DND-41 (cell line): ENCODE results near the gene DEFB123.

Experiments
- EZH2 ChIP-seq: IDR thresholded peaks from 3 replicates; pipeline ENCODE4 v1.6.1; 2012; ENCODE audit warnings: borderline replicate concordance, low read depth, mild to moderate bottlenecking, moderate library complexity, low read length, inconsistent platforms; ENCODE audit not compliant: severe bottlenecking
- TF ChIP-seq, protein P1 (sequence below): IDR thresholded peaks from 2 replicates; pipeline ENCODE4 v1.5.1; 2012; ENCODE audit warnings: borderline replicate concordance, low read length, moderate library complexity, mild to moderate bottlenecking; ENCODE audit not compliant: poor library complexity, severe bottlenecking; ENCODE audit errors: extremely low read depth

DNA sequence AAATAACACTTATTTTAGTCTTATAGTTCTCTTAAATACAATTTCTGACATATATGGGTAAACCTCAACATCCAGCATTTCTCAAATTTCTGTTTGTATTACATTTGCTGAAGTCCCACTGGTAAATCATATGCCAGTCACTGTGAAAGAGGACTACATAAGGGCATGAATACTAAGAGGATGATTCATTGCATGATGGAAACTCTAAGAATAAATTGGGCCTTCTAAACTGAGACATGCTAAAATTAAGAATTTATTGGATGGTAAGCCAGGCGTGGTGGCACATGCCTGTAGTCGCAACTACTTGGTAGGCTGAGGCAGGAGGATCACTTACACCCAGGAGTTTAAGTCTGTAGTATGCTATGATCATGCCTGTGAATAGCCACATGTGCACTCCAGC is 12.1 kb downstream of the DEFB123 start:
- TF ChIP-seq, protein P1, sequence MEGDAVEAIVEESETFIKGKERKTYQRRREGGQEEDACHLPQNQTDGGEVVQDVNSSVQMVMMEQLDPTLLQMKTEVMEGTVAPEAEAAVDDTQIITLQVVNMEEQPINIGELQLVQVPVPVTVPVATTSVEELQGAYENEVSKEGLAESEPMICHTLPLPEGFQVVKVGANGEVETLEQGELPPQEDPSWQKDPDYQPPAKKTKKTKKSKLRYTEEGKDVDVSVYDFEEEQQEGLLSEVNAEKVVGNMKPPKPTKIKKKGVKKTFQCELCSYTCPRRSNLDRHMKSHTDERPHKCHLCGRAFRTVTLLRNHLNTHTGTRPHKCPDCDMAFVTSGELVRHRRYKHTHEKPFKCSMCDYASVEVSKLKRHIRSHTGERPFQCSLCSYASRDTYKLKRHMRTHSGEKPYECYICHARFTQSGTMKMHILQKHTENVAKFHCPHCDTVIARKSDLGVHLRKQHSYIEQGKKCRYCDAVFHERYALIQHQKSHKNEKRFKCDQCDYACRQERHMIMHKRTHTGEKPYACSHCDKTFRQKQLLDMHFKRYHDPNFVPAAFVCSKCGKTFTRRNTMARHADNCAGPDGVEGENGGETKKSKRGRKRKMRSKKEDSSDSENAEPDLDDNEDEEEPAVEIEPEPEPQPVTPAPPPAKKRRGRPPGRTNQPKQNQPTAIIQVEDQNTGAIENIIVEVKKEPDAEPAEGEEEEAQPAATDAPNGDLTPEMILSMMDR, result no peak
- TF ChIP-seq EZH2, result no peak
